Measurements from ENCODE around the gene C1S.

C1S gene

GRCh38 chr12:7093892-7094291, 33.4 kb downstream of the C1S start:
- no peak for DNase-seq (ENCODE audit: low read depth)
- H3K4me3 ChIP-seq (ENCODE audit: low read length) = no peak overlapping the region
- TF ChIP-seq CTCF (IDR thresholded peaks at IDR 0.05; ENCODE audit: insufficient read depth, low read depth, low read length, missing control alignments) = no peak

GRCh38 chr12:7096006-7096932, 35.8 kb downstream of the C1S start:
- TF ChIP-seq CTCF (IDR thresholded peaks at IDR 0.05; ENCODE audit: insufficient read depth, low read depth, low read length, missing control alignments) = no peak
- H3K4me3 ChIP-seq (ENCODE audit: low read length) = no peak overlapping the region
- DNase-seq (ENCODE audit: low read depth) = no peak

GRCh38 chr12:7096979-7097378, 36.5 kb downstream of the C1S start:
- DNase-seq (ENCODE audit: low read depth) = no peak
- TF ChIP-seq CTCF (IDR thresholded peaks at IDR 0.05; ENCODE audit: insufficient read depth, low read depth, low read length, missing control alignments) = no peak

GRCh38 chr12:7099290-7099996, 38.9 kb downstream of the C1S start:
- no peak for TF ChIP-seq CTCF (IDR thresholded peaks at IDR 0.05; ENCODE audit: insufficient read depth, low read depth, low read length, missing control alignments)
- no peak overlapping the region for H3K4me3 ChIP-seq (ENCODE audit: low read length)
- no peak for DNase-seq (ENCODE audit: low read depth)

More at GRCh38 chr12:7096979-7097378, 36.5 kb downstream of the C1S start:
- H3K4me3 ChIP-seq (ENCODE audit: low read length) = no peak overlapping the region

GRCh38 chr12:7100239-7100638, 39.7 kb downstream of the C1S start:
- DNase-seq (ENCODE audit: low read depth) = no peak
- no peak for TF ChIP-seq CTCF (IDR thresholded peaks at IDR 0.05; ENCODE audit: insufficient read depth, low read depth, low read length, missing control alignments)
- H3K4me3 ChIP-seq (ENCODE audit: low read length) = no peak overlapping the region

- H3K4me3 ChIP-seq (ENCODE audit: low read length) = no peak overlapping the region
- TF ChIP-seq CTCF (IDR thresholded peaks at IDR 0.05; ENCODE audit: insufficient read depth, low read depth, low read length, missing control alignments) = no peak
- no peak for DNase-seq (ENCODE audit: low read depth)
Measured at GRCh38 chr12:7101047-7101693, 40.7 kb downstream of the C1S start.

All from epithelial cell of esophagus (primary cell).